Brain pericyte (primary cell): ENCODE measurements around the gene MAP3K15.
"Not testable (repeated sequence)": the region's sequence is repeated elsewhere in the genome, so short reads cannot be mapped to it uniquely, and the experiment has no call there.

Source experiments
- DNase-seq: peaks from one replicate; pipeline ENCODE4 v3.0.0-alpha.2; 2012; ENCODE audit warnings: low read depth, low spot score

The MAP3K15 gene

GRCh38 chrX:19532709-19533108, 17.4 kb upstream of the MAP3K15 start:
- no peak for DNase-seq

GRCh38 chrX:19517965-19518364, 2.7 kb upstream of the MAP3K15 start:
- DNase-seq = no peak

- no peak for DNase-seq
Observed at GRCh38 chrX:19515615-19516105, 352 bp upstream of the MAP3K15 start.

GRCh38 chrX:19513383-19513782, 1.9 kb downstream of the MAP3K15 start:
- DNase-seq = no peak

- DNase-seq = no peak
Observed at GRCh38 chrX:19512961-19513360, 2.3 kb downstream of the MAP3K15 start.

- no peak for DNase-seq
Observed at GRCh38 chrX:19512359-19512758, 2.9 kb downstream of the MAP3K15 start.

GRCh38 chrX:19511796-19512195, 3.5 kb downstream of the MAP3K15 start:
- not testable (repeated sequence) for DNase-seq

GRCh38 chrX:19496711-19497110, 18.6 kb downstream of the MAP3K15 start:
- no peak for DNase-seq

GRCh38 chrX:19487520-19488200, 27.6 kb downstream of the MAP3K15 start:
- no peak for DNase-seq

GRCh38 chrX:19479458-19479857, 35.9 kb downstream of the MAP3K15 start:
- no peak for DNase-seq

- DNase-seq = not testable (repeated sequence)
Observed at GRCh38 chrX:19468383-19468782, 46.9 kb downstream of the MAP3K15 start.

GRCh38 chrX:19462879-19463278, 52.4 kb downstream of the MAP3K15 start:
- DNase-seq = no peak

GRCh38 chrX:19462231-19462630, 53.1 kb downstream of the MAP3K15 start:
- no peak for DNase-seq

GRCh38 chrX:19457662-19458061, 57.6 kb downstream of the MAP3K15 start:
- no peak for DNase-seq

- DNase-seq = no peak
Observed at GRCh38 chrX:19448077-19448476, 67.2 kb downstream of the MAP3K15 start.

- no peak for DNase-seq
Observed at GRCh38 chrX:19446397-19446796, 68.9 kb downstream of the MAP3K15 start.

GRCh38 chrX:19445772-19446171, 69.5 kb downstream of the MAP3K15 start:
- DNase-seq = not testable (repeated sequence)

GRCh38 chrX:19443869-19444526, 71.3 kb downstream of the MAP3K15 start:
- no peak for DNase-seq

GRCh38 chrX:19440713-19441112, 74.6 kb downstream of the MAP3K15 start:
- DNase-seq = no peak

- DNase-seq = not testable (repeated sequence)
Observed at GRCh38 chrX:19422661-19423060, 92.6 kb downstream of the MAP3K15 start.

GRCh38 chrX:19410259-19410658, 105.0 kb downstream of the MAP3K15 start:
- no peak for DNase-seq

GRCh38 chrX:19403696-19404095, 111.6 kb downstream of the MAP3K15 start:
- DNase-seq = no peak

- no peak for DNase-seq
Observed at GRCh38 chrX:19392703-19393102, 122.6 kb downstream of the MAP3K15 start.
